SK-N-SH treated with all-trans-retinoic acid at 6 μM for 48 hours (cell line): ENCODE measurements around the gene MCM7.

Experiments used
- ATAC-seq: fragments of 200-7000 bp; cut with Tn5 transposase; 3 replicates; pipeline ENCODE4 v1.9.1; 2020; ENCODE audit warnings: mild to moderate bottlenecking, moderate library complexity
- ARNTL ChIP-seq: fragments of 450-650 bp; formaldehyde crosslinking; IDR thresholded peaks from 2 replicates; pipeline ENCODE4 v1.5.0; 2020; ENCODE audit warnings: low read depth, mild to moderate bottlenecking, moderate library complexity, borderline replicate concordance
- BACH2 ChIP-seq: fragments of 250-450 bp; sonication (Bioruptor Pico); IDR thresholded peaks from 2 replicates; pipeline ENCODE4 v1.9.0; 2021; ENCODE audit warnings: mild to moderate bottlenecking, borderline replicate concordance
- CSDC2 ChIP-seq: fragments of 250-450 bp; sonication (Bioruptor Pico); IDR thresholded peaks from 2 replicates; pipeline ENCODE4 v1.5.0; 2020; ENCODE audit warnings: mild to moderate bottlenecking, moderate library complexity
- ESRRG ChIP-seq: fragments of 250-450 bp; sonication (Bioruptor Pico); IDR thresholded peaks from 2 replicates; pipeline ENCODE4 v1.6.1; 2021; ENCODE audit warnings: mild to moderate bottlenecking
- GLIS3 ChIP-seq: fragments of 250-450 bp; sonication (Bioruptor Pico); IDR thresholded peaks from 2 replicates; pipeline ENCODE4 v1.5.0; 2020; ENCODE audit warnings: mild to moderate bottlenecking, moderate library complexity
- ISL1 ChIP-seq: fragments of 250-450 bp; sonication (Bioruptor Pico); IDR thresholded peaks from 2 replicates; pipeline ENCODE4 v2.1.2; 2022; ENCODE audit warnings: mild to moderate bottlenecking, moderate library complexity
- OSR1 ChIP-seq: fragments of 250-450 bp; sonication (Bioruptor Pico); IDR thresholded peaks from 2 replicates; pipeline ENCODE4 v1.8.0; 2022; ENCODE audit warnings: moderate library complexity, mild to moderate bottlenecking, inconsistent platforms
- RARB ChIP-seq: fragments of 250-450 bp; sonication (Bioruptor Pico); IDR thresholded peaks from 2 replicates; pipeline ENCODE4 v1.8.0; 2021; ENCODE audit warnings: mild to moderate bottlenecking, moderate library complexity
- SNAI2 ChIP-seq: fragments of 250-450 bp; sonication (Bioruptor Pico); IDR thresholded peaks from 2 replicates; pipeline ENCODE4 v1.5.0; 2020; ENCODE audit warnings: mild to moderate bottlenecking, moderate library complexity
- TCF4 ChIP-seq: fragments of 250-450 bp; sonication (Bioruptor Pico); IDR thresholded peaks from 2 replicates; pipeline ENCODE4 v1.8.0; 2021; ENCODE audit warnings: mild to moderate bottlenecking, moderate library complexity, borderline replicate concordance
- ZC3H10 ChIP-seq: fragments of 250-450 bp; sonication (Bioruptor Pico); IDR thresholded peaks from 2 replicates; pipeline ENCODE4 v1.5.1; 2021; ENCODE audit warnings: mild to moderate bottlenecking, moderate library complexity
- ZFP3 ChIP-seq: fragments of 250-450 bp; sonication (Bioruptor Pico); IDR thresholded peaks from 2 replicates; pipeline ENCODE4 v1.5.0; 2020; ENCODE audit warnings: mild to moderate bottlenecking, moderate library complexity
- ZNF565 ChIP-seq: fragments of 450-650 bp; formaldehyde crosslinking; conservative IDR thresholded peaks from 2 replicates; pipeline ENCODE4 v1.5.0; 2020; ENCODE audit warnings: low read depth, mild to moderate bottlenecking, moderate library complexity
- ZNF70 ChIP-seq: fragments of 450-650 bp; formaldehyde crosslinking; IDR thresholded peaks from 2 replicates; pipeline ENCODE4 v1.5.0; 2020; ENCODE audit warnings: mild to moderate bottlenecking, moderate library complexity
- ZNF8 ChIP-seq: fragments of 450-650 bp; formaldehyde crosslinking; IDR thresholded peaks from 2 replicates; pipeline ENCODE4 v1.5.0; 2020; ENCODE audit warnings: mild to moderate bottlenecking, moderate library complexity
- TF ChIP-seq, protein P1 (sequence below): fragments of 250-450 bp; sonication (Bioruptor Pico); IDR thresholded peaks from 2 replicates; pipeline ENCODE4 v1.8.0; 2020; ENCODE audit warnings: mild to moderate bottlenecking, moderate library complexity, borderline replicate concordance
- TF ChIP-seq, protein P2 (sequence below): fragments of 250-450 bp; sonication (Bioruptor Pico); IDR thresholded peaks from 2 replicates; pipeline ENCODE4 v1.8.0; 2021; ENCODE audit warnings: low read depth, mild to moderate bottlenecking, moderate library complexity, borderline replicate concordance
- TF ChIP-seq, protein P3 (sequence below): fragments of 250-450 bp; sonication (Bioruptor Pico); IDR thresholded peaks from 2 replicates; pipeline ENCODE4 v1.5.1; 2020; ENCODE audit warnings: low read depth, mild to moderate bottlenecking, moderate library complexity
- TF ChIP-seq, protein P4 (sequence below): fragments of 250-450 bp; sonication (Bioruptor Pico); IDR thresholded peaks from 2 replicates; pipeline ENCODE4 v1.5.0; 2020; ENCODE audit warnings: mild to moderate bottlenecking, moderate library complexity

MCM7 gene

DNA sequence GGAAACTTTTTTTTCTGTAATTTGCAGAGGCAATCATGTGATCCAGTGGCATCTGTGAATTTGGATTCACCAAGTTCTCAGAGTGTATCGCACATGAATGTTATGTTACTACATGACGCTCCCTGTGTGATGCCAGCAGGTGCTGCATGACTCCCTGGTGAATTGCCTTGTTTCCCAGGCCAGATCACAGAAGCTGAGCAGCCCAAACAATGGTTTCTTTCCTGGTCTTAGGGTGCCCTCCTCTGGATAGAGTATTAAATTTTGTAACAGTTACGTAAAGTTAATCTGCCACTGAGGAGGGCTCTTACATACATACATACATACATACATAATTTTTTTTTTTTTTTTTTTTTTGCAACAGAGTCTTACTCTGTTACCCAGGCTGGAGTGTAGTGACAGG, 48.0 kb downstream of the MCM7 start:
- peak; percentile 29 for ATAC-seq
- no peak for TF ChIP-seq ARNTL
- no peak for TF ChIP-seq GLIS3 (CRISPR knock-in tag)
- TF ChIP-seq, protein P1, sequence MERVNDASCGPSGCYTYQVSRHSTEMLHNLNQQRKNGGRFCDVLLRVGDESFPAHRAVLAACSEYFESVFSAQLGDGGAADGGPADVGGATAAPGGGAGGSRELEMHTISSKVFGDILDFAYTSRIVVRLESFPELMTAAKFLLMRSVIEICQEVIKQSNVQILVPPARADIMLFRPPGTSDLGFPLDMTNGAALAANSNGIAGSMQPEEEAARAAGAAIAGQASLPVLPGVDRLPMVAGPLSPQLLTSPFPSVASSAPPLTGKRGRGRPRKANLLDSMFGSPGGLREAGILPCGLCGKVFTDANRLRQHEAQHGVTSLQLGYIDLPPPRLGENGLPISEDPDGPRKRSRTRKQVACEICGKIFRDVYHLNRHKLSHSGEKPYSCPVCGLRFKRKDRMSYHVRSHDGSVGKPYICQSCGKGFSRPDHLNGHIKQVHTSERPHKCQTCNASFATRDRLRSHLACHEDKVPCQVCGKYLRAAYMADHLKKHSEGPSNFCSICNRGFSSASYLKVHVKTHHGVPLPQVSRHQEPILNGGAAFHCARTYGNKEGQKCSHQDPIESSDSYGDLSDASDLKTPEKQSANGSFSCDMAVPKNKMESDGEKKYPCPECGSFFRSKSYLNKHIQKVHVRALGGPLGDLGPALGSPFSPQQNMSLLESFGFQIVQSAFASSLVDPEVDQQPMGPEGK = no peak
- no peak for TF ChIP-seq ZC3H10 (CRISPR knock-in tag)
- TF ChIP-seq, protein P2, sequence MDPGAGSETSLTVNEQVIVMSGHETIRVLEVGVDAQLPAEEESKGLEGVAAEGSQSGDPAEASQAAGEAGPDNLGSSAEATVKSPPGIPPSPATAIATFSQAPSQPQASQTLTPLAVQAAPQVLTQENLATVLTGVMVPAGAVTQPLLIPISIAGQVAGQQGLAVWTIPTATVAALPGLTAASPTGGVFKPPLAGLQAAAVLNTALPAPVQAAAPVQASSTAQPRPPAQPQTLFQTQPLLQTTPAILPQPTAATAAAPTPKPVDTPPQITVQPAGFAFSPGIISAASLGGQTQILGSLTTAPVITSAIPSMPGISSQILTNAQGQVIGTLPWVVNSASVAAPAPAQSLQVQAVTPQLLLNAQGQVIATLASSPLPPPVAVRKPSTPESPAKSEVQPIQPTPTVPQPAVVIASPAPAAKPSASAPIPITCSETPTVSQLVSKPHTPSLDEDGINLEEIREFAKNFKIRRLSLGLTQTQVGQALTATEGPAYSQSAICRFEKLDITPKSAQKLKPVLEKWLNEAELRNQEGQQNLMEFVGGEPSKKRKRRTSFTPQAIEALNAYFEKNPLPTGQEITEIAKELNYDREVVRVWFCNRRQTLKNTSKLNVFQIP (CRISPR knock-in tag) = no peak
- TF ChIP-seq SNAI2 (CRISPR knock-in tag) = no peak
- TF ChIP-seq CSDC2 (CRISPR knock-in tag) = no peak
- TF ChIP-seq RARB = no peak
- TF ChIP-seq, all 23 proteins: peak for 0

DNA sequence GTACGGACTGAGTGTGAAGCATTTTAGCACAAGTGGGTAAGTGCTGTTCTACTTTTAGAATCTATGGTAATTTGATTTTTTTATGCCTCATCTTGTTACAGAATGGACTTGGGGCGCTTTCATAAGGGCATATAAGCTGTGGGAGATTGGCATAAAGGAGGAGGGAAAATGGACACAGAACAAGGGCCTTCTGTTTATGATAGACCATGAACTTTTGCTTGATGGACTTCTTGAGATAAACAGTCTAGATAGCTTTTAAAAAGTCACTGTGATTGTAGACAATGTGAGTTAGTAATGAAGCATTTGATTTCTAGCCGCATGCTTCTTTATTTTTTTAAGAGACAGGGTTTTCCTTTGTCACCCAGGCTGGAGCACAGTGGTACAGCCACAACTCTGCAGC, 49.6 kb downstream of the MCM7 start:
- TF ChIP-seq SNAI2 (CRISPR knock-in tag) (no peak), ARNTL (no peak), OSR1 (CRISPR knock-in tag) (no peak), ZNF8 (no peak), ESRRG (no peak)

DNA sequence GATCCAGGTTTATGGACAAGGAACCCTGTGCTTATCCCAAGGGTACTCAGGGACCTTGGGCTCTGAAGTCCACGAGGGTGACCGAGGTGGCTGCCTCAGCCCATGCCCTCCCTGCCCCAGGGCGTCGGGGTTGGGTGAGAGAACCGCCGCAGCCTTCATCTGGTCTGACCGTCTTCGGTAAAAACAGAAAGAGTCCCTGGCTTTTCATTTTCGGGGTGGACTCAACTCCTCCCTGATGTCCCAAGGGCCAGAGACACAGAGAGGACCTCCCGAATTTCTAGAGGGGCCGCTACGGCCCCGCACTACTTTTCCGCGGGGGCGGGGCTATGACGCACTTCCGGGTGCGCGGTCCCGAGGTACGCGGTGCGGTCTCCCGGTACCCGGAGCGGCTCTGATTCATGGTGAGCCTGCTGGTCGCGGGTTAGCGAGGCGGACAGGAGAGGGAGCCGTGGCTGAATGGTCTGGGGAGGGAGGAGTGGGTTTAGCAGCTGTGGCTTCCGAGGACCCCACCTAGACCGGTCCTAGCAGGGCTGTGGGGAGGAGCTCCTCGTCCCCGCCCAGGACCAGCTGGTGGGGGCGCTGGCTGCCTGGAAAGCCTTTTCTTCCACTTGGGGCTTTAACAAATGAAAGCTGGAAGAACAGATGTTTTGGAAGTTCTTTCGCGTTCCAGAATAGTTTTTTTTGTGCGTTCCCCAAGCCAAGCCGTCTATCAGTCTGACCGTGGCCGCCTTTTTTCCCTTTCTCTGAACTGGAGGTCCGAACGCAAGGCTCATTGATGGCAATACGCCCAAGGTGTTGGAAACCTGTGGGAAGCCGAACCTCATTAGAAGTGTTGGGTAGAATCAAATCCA, 51.5 kb downstream of the MCM7 start, which contains the start of gene ZSCAN21:
TSS of gene ZSCAN21 (plus strand) at position 334 of the 851 bp plus-strand sequence. CDS start 7,233 bp downstream, outside the sequence.
- peak; percentile 95 for ATAC-seq
- TF ChIP-seq ZNF565 (peak; percentile 75; the same call in 1 of the 2 replicates), ZNF70 (CRISPR knock-in tag) (no peak), ZFP3 (peak; percentile 85), BACH2 (peak; percentile 50; the same call in 1 of the 2 replicates), TCF4 (peak; percentile 51; the same call in 1 of the 2 replicates), GLIS3 (CRISPR knock-in tag) (peak; percentile 94), CSDC2 (CRISPR knock-in tag) (0 out of 2 replicates have a peak, but pooled peaks have one; percentile 16), ISL1 (CRISPR knock-in tag) (no peak)
- TF ChIP-seq, protein P3, sequence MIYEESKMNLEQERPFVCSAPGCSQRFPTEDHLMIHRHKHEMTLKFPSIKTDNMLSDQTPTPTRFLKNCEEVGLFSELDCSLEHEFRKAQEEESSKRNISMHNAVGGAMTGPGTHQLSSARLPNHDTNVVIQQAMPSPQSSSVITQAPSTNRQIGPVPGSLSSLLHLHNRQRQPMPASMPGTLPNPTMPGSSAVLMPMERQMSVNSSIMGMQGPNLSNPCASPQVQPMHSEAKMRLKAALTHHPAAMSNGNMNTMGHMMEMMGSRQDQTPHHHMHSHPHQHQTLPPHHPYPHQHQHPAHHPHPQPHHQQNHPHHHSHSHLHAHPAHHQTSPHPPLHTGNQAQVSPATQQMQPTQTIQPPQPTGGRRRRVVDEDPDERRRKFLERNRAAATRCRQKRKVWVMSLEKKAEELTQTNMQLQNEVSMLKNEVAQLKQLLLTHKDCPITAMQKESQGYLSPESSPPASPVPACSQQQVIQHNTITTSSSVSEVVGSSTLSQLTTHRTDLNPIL (CRISPR knock-in tag) = no peak
- TF ChIP-seq, protein P1 = peak; percentile 19; the same call in 1 of the 2 replicates
- TF ChIP-seq, protein P4, sequence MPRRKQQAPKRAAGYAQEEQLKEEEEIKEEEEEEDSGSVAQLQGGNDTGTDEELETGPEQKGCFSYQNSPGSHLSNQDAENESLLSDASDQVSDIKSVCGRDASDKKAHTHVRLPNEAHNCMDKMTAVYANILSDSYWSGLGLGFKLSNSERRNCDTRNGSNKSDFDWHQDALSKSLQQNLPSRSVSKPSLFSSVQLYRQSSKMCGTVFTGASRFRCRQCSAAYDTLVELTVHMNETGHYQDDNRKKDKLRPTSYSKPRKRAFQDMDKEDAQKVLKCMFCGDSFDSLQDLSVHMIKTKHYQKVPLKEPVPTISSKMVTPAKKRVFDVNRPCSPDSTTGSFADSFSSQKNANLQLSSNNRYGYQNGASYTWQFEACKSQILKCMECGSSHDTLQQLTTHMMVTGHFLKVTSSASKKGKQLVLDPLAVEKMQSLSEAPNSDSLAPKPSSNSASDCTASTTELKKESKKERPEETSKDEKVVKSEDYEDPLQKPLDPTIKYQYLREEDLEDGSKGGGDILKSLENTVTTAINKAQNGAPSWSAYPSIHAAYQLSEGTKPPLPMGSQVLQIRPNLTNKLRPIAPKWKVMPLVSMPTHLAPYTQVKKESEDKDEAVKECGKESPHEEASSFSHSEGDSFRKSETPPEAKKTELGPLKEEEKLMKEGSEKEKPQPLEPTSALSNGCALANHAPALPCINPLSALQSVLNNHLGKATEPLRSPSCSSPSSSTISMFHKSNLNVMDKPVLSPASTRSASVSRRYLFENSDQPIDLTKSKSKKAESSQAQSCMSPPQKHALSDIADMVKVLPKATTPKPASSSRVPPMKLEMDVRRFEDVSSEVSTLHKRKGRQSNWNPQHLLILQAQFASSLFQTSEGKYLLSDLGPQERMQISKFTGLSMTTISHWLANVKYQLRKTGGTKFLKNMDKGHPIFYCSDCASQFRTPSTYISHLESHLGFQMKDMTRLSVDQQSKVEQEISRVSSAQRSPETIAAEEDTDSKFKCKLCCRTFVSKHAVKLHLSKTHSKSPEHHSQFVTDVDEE (CRISPR knock-in tag) = peak; percentile 81; the same call in 1 of the 2 replicates

More for the DNA sequence above, 49.6 kb downstream of the MCM7 start:
- no peak for ATAC-seq
